Left lung (tissue), 8 donors: ENCODE measurements around the gene SCEL. TPM values are rescaled to one million over a fixed set of nuclear protein-coding genes. Genes with fewer than 3 reads are reported as not detected.

Source experiments
- polyA plus RNA-seq, 6 donors: library from polyadenylated mRNA; unstranded; fragments of 120-200 nt; gene quantifications; one replicate each; pipeline ENCODE4 v1.2.1, GENCODE V29; 2013; ENCODE audit not compliant: insufficient read length in 6 of 6
- total RNA-seq, 2 donors: library from RNA; stranded (reverse); fragmentation: NEBNext Ultra II Directional; extraction: Animal tissue kit (Norgen Biotek cat#: 25700); gene quantifications; one replicate each; pipeline ENCODE4 v1.2.1, GENCODE V29; 2021
- donor health status: DM: no; HTN: yes; CAD: no.
- donor health status: DM: no; HTN: no; CAD: no.

The SCEL gene
- total and polyA plus RNA-seq, 8 donors: 0.14 to 166 (median 0.41) TPM

Other genes starting within 250 kb of the SCEL start
- 100 to 1,000 TPM in 1 of 2 donors, 10 to 100 TPM in 1; 72.9 to 105 TPM for gene MYCBP2, start 208.6 kb upstream of the SCEL start, total RNA-seq
- gene MYCBP2, start 208.6 kb upstream of the SCEL start, polyA plus RNA-seq: 10 to 100 TPM; 70.4 to 88.3 (median 79.1) TPM
- gene SLAIN1, start 162.0 kb downstream of the SCEL start, total RNA-seq: 10 to 100 TPM; 12.8 to 18.7 TPM
- gene SLAIN1, start 162.0 kb downstream of the SCEL start, polyA plus RNA-seq: 10 to 100 TPM; 23.5 to 27.9 (median 26.8) TPM